ENCODE measurements around the gene PKDCC. TPM values are rescaled to one million over a fixed set of nuclear protein-coding genes. Genes with fewer than 3 reads are reported as not detected.

PKDCC gene
- total and polyA plus RNA-seq, 2 of the 8 experiments (the other 6 are each of a cell fraction or from before 2014, with no cell fraction given) = 49.9 to 80.1 TPM

DNA sequence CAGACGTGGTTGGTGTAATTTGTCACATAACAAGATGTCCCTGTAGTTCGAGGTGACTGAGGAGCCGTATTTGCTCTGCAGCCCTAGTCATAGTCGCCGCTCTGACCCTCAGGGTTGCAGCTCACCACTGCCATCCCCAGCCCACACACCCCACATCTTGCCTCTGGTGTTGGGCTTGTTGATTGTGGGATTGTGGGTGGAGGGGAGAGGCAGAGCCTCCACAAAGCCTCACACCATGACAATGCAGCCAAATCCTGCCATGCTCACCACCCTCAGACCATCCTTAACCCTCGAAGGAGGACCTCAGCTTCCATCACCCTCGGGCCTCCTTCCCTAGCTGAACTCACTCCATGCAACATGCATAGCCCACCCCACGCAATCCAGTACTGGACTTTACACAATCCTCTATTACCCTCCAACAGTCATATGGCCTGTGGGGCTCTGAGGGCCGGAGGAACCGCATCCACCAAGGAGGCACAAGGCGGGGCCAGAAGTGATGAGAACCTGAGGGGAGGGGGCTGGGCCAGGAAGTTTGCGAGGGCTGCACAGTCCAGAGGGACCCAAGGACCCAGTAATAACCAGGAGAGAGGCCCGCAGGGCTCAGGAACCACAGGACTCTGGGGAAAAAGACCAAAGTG is 11.6 kb downstream of the PKDCC start:
- no peak overlapping the region for H4K5ac ChIP-seq (ENCODE audit: insufficient read length, low read depth, low read length)
- CTCF ChIA-PET (ENCODE audit: partially characterized antibody) = interaction anchor here (0.8 to 12.5 kb wide), 7 partner anchors 12 to 189 kb away, joined by 3 to 157 read pairs (median 4); no protein-coding TSS in a partner anchor
- peaks cover 0 to 2% of the 10 kb centered on the region in 2 experiments for H4K20me1 ChIP-seq (replicated peaks in 1 of 2; ENCODE audit: control insufficient read depth in 1 of 2, insufficient read depth in 2 of 2, low read length in 2 of 2)
- no peak overlapping the region for H2BK20ac ChIP-seq (ENCODE audit: low read length)
- no peak overlapping the region for H2AFZ ChIP-seq (ENCODE audit: low read length)
- no peak overlapping the region for H3K23ac ChIP-seq (ENCODE audit: insufficient read length)
- H2BK12ac ChIP-seq (ENCODE audit: low read depth, low read length) = no peak overlapping the region
- no peak overlapping the region for H3K14ac ChIP-seq (ENCODE audit: insufficient read length)
- no peaks in the 10 kb centered on the region; a peak in 1 of 7 replicates for H3K27me3 ChIP-seq (replicated peaks in 1 of 4; ENCODE audit: control insufficient read depth in 3 of 4, extremely low read depth in 1 of 4, insufficient read depth in 3 of 4, low read length in 3 of 4)
- FAIRE-seq (no peak), DNase-seq (ENCODE audit: low read depth in 1 of 2, low spot score in 2 of 2) (no peak)
- H4K91ac ChIP-seq (replicated peaks; ENCODE audit: insufficient read length, low read length) = no peak overlapping the region
- H3K36me3 ChIP-seq (ENCODE audit: control insufficient read depth in 2 of 4, insufficient read depth in 4 of 4, low read length in 3 of 4) = peaks cover 6 to 53% (median 25%) of the 10 kb centered on the region in 4 experiments; a peak in 7 of 8 replicates
- H2AK5ac ChIP-seq (ENCODE audit: low read depth, low read length) = no peak overlapping the region
- H3K23me2 ChIP-seq (ENCODE audit: low read depth, low read length) = 0 out of 2 replicates have a peak, but pooled peaks cover 2% of the 10 kb centered on the region
- H3K4me2 ChIP-seq (ENCODE audit: insufficient read depth in 1 of 2, low read depth in 2 of 2, low read length in 2 of 2) = no peak overlapping the region
- no peak overlapping the region for H3K4me3 ChIP-seq (ENCODE audit: extremely low read depth in 1 of 4, insufficient read depth in 2 of 4, low read depth in 3 of 4, low read length in 4 of 4)
- H2BK120ac ChIP-seq (replicated peaks; ENCODE audit: low read depth, low read length) = no peak overlapping the region
- H3K4me1 ChIP-seq (replicated peaks in 1 of 4; ENCODE audit: control insufficient read depth in 3 of 4, insufficient read depth in 4 of 4, low read length in 3 of 4) = peaks cover 0 to 9% (median 7%) of the 10 kb centered on the region in 4 experiments; a peak in 4 of 7 replicates
- H3K79me2 ChIP-seq (ENCODE audit: control insufficient read depth in 1 of 2, insufficient read depth in 2 of 2, low read length in 2 of 2) = no peaks in the 10 kb centered on the region
- no peak overlapping the region for H3K18ac ChIP-seq (ENCODE audit: extremely low read depth, low read length)
- no peak overlapping the region for H3K56ac ChIP-seq (replicated peaks; ENCODE audit: insufficient read length, low read depth, low read length)
- no peak overlapping the region for H3K4ac ChIP-seq (replicated peaks; ENCODE audit: insufficient read length, low read depth, low read length)
- no peak overlapping the region for H3K9ac ChIP-seq (replicated peaks in 1 of 4; ENCODE audit: extremely low read depth in 1 of 4, low read depth in 3 of 4, low read length in 3 of 4)
- WGBS, 2 experiments (ENCODE audit: extremely low coverage in 1 of 2, insufficient coverage in 1 of 2, insufficient read length in 1 of 2, insufficient replicate concordance in 2 of 2, low coverage in 1 of 2, low lambda C conversion rate in 2 of 2, missing lambda C conversion rate in 1 of 2) = 90% methylated on average over 11 of the region's 13 CpGs; no CpG with 5 or more reads in 1 of the 2 experiments
- H3K27ac ChIP-seq (ENCODE audit: low read depth, low read length) = no peak overlapping the region
- H2BK5ac ChIP-seq (ENCODE audit: low read depth, low read length) = 0 out of 2 replicates have a peak overlapping the region, but pooled peaks have one; percentile 21
- H4K8ac ChIP-seq (ENCODE audit: extremely low read depth, insufficient read depth, low read length) = no peak overlapping the region; the same call in 1 of the 2 replicates
- H3K79me1 ChIP-seq (ENCODE audit: low read depth, low read length) = no peaks in the 10 kb centered on the region
- POLR2A ChIA-PET (ENCODE audit: partially characterized antibody) = no interaction called here
- no peak overlapping the region for H2BK15ac ChIP-seq (ENCODE audit: low read length)
- no peak for TF ChIP-seq ZNF274 (IDR thresholded peaks at IDR 0.05; ENCODE audit: borderline replicate concordance, extremely low read depth, low read length)
- no peak for TF ChIP-seq GTF2F1 (IDR thresholded peaks at IDR 0.05; ENCODE audit: borderline replicate concordance, low read depth, low read length)
- no peak for TF ChIP-seq KDM5A (IDR thresholded peaks at IDR 0.05; ENCODE audit: low read length)
- TF ChIP-seq NANOG (IDR thresholded peaks at IDR 0.05; ENCODE audit: insufficient read depth, low read depth, low read length, poor library complexity, severe bottlenecking) = no peak
- TF ChIP-seq HDAC6 (IDR thresholded peaks at IDR 0.05; ENCODE audit: low read depth, low read length) = no peak
- TF ChIP-seq GABPA (IDR thresholded peaks at IDR 0.05; ENCODE audit: borderline replicate concordance, insufficient read depth, low read length) = no peak
- no peak for TF ChIP-seq JUN (IDR thresholded peaks at IDR 0.05; ENCODE audit: low read depth, low read length)
- no peak for TF ChIP-seq BCL11A (IDR thresholded peaks at IDR 0.05; ENCODE audit: low read depth in 2 of 2, low read length in 2 of 2)
- TF ChIP-seq RNF2 (IDR thresholded peaks at IDR 0.05; ENCODE audit: borderline replicate concordance, low read depth, low read length, missing control alignments, poor library complexity, severe bottlenecking) = no peak
- H3K9me3 ChIP-seq (ENCODE audit: insufficient read depth in 2 of 2, low read depth in 1 of 2, low read length in 1 of 2) = no peaks in the 10 kb centered on the region
